GM21619 (cell line): Measurements from ENCODE around the gene SMIM14.
"Not testable (repeated sequence)": the region's sequence is repeated elsewhere in the genome, so short reads cannot be mapped to it uniquely, and the experiment has no call there.

Source experiments
- ATAC-seq: cut with Tn5 transposase; IDR thresholded peaks from one replicate; pipeline ENCODE4 v1.9.1; 2021; ENCODE audit not compliant: unreplicated experiment

Gene SMIM14

GRCh38 chr4:39504538-39504937, 134.1 kb downstream of the SMIM14 start:
- no peak for ATAC-seq

GRCh38 chr4:39502664-39503035, 136.0 kb downstream of the SMIM14 start:
- not testable (repeated sequence) for ATAC-seq

GRCh38 chr4:39502019-39502663, 136.5 kb downstream of the SMIM14 start:
- ATAC-seq, result no peak

- ATAC-seq, result no peak
Observed at GRCh38 chr4:39498727-39499020, 140.0 kb downstream of the SMIM14 start.

- no peak for ATAC-seq
Observed at GRCh38 chr4:39497909-39498726, 140.5 kb downstream of the SMIM14 start.
